ENCODE results near the gene KLK11.
"Not testable (repeated sequence)": the region's sequence is repeated elsewhere in the genome, so short reads cannot be mapped to it uniquely, and the experiment has no call there.

KLK11 gene

GRCh38 chr19:51003316-51003715 lies 23.1 kb downstream of the KLK11 start:
- DNase-seq (ENCODE audit: low read depth), result no peak

DNA sequence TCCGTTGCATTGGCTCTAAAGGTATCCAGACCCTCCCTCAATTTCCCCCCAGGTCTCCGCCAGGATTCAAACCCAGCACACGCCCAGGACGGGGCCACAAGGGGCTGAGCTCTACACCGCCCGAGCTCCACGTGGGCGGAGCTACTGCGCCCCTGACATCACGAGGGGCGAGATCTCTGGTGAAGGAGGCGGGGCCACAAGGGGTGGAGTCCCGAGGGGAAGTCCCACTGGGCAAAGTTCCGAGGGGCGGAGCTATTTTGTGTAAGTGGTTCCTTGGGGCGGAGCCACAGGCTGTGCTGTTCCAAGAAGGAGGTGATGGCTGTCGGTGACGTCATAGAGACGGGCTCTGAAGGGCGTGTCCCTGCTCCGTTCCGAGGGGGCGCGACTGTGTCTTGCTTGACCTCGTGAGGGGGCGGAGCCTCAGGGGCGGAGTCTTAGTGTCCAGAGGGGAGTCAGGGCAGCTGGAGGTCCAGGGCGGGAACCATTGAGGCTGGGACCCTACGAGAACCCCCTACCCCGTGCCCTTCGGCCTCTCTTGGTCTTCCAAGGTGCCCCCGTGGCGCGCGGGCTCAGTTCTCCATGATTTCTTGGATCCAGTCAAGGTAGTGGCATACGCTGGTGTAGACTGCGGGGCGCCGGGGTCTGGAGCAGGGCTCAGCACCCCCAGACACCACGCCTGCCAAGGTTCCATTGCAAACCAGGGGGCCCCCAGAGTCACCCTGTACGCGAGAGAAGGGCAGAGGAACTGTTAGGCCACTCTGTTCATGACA lies 23.7 kb downstream of the KLK11 start:
- no peak for DNase-seq (ENCODE audit: low read depth)

GRCh38 chr19:51002089-51002532 lies 24.3 kb downstream of the KLK11 start:
- no peak for DNase-seq (ENCODE audit: low read depth)

DNA sequence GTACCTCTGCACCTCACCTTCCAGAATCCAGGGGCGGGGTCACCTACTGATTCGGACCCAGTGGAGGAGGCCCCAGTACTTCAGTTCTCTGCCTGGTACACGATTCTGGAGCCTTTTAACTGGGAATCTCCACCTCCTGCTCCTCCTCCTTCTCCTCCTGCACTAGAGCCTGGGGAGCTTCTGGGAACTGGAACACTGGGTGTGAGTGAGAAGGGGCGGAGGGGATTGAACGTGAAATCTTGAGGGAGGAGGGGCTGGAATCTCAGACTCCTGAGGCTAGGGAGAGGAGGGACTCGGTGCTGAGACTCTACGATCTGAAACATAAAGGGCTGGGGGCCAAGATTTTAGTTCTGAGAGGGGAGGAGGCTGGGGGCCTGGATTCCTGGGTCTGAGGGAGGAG lies 24.9 kb downstream of the KLK11 start, which contains the start of gene KLK8:
Gene KLK8 (minus strand): TSS at position 90 of the 400 bp plus-strand sequence. CDS start 437 bp downstream, outside the sequence.
- no peak for DNase-seq (ENCODE audit: low read depth)

DNA sequence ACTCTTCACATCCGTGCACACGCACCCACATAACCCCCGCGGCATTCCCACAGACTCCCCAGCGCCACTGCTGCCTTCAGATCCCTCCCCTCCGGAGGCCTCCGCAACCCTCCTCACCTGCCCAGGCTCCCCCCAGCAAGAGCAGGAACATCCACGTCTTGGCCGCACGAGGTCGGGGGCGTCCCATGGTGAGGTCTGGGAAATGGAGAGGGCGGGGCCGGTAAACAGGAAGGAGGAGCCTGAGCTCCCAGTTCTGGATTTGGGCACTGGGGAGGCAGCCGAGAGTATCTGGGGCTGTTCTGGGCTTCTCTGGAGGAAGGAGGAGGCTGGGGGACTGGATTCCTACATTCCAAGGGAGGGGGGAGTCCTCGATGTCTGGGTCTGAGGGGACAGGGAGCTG lies 25.4 kb downstream of the KLK11 start:
- no peak for DNase-seq (ENCODE audit: low read depth)

DNA sequence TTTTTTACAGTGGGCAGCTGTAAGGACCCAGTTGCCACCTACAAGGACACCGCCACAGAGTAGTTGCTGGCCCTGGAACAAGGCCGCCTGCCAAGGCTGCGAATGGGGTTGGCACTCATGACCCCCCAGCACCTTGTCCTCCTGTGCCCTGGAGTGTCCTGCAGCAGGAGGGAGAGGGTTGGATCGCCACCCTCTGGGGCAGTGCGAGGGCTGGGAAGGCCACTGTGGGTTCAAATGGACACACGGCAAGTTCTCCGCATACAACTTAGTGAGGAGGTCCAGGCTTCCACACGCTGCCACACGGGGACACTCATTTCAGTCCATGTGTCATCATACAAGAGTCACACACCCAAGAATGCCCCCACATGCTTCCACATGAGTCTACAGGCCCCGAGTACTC lies 26.0 kb downstream of the KLK11 start:
- no peak for DNase-seq (ENCODE audit: low read depth)

- DNase-seq (ENCODE audit: low read depth), result no peak
Observed at GRCh38 chr19:50998686-50999085, 27.7 kb downstream of the KLK11 start.

DNA sequence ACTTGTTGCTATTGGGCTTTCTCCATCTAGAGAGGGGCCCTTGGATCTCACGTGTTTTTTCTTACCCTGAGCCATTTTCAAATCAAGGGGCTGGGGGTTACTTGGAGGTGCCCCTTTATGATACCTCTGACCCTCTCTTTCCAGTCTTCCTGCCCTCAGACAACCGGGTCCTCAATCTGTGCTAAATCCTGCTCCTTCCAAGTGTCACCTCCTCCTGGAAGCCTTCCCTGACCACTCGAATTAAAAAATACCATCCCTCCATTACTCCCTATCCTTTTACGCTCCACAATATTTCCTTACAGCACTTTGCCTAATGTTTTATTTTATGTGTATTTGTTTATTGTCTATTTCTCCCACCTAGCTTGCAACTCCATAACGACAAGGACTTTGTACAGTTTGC lies 28.4 kb downstream of the KLK11 start:
- DNase-seq (ENCODE audit: low read depth), result no peak

- no peak for DNase-seq (ENCODE audit: low read depth)
Observed at GRCh38 chr19:50994129-50994528, 32.3 kb downstream of the KLK11 start.

DNA sequence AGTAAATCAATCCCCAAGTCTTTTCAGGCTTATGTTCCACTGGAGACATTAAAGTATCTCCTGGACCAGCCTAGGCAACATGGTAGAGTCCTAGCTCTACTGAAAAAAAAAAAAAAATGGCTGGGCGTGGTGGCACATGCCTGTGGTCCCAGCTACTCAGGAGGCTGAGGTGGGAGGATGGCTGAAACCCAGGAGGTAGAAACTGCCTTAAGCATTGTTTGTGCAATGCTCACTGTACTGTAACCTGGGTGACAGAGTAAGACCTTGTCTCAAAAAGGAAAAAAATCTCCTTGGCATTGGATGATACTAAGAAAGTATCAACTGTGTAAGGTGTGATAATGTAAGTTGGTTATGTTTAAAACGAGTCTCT lies 33.8 kb downstream of the KLK11 start:
- no peak for DNase-seq (ENCODE audit: low read depth)

GRCh38 chr19:50984416-50984815 lies 42.0 kb downstream of the KLK11 start:
- DNase-seq (ENCODE audit: low read depth), result not testable (repeated sequence)

GRCh38 chr19:50983625-50984292 lies 42.7 kb downstream of the KLK11 start, which contains the start of gene KLK7:
Gene KLK7 (minus strand): TSS chr19:50983917. CDS start chr19:50982399, 1,518 bp downstream.
- DNase-seq (ENCODE audit: low read depth), result no peak

DNA sequence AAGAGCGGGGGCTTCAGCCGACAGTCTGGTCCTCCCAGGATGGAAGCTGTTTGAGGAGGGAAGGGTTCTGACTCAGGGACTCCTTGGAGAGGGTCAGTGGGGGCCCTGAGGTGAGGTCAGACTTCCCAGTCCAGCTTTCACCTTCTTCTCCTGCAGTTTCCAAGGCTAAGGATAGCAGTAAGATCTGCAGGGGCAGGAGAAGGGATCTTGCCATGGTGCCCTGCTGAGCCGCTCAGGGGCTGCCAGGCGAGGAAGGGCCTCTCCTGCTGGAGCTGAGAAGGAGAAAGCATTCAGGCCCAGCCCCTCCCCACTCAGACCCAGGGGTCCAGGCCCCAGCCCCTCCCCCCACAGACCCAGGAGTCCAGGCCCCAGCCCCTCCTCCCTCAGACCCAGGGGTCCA lies 44.2 kb downstream of the KLK11 start:
- DNase-seq (ENCODE audit: low read depth), result no peak

DNA sequence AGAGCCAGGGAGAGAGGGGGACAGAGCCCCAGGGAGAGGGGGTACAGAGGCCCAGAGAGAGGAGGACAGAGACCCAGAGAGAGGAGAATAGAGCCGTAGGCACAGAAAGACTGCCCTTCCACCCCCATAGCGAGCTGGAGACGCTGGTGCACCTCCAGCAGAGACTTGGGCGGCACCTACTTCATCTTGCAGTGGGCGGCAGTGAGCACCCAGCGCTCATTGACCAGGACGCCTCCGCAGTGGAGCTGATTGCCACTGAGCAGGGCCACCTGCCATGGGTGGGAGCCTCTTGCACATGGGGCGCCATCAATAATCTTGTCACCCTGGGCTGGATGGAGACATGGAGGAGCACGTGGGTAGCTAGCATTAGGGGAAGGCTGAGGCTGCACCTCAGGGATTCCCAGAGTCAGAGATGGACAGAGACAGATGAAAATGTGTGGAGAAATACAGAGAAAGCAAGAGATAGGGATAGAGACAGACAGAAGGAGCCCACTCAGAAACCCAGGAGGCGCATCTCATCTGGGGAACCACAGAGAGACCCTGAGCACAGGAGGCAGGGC lies 44.7 kb downstream of the KLK11 start:
- no peak for DNase-seq (ENCODE audit: low read depth)

DNA sequence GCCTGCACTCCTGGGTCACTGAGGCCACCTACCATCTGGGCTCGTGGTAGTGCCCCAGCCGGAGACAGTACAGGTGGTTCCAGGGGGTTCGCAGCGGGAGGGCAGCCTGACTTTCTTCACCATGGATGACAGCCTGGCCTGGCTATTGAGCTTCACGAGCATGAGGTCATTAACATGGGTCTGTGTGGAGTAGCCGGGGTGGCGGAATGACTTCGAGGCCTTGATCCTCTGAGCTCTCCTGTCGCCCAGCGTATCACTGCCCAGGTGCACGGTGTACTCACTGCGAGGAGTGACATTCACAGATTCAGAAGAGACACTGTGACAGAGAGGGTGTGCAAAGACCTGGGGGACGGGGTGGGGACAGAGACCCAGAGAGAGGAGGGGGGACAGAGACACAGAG lies 46.2 kb downstream of the KLK11 start:
- DNase-seq (ENCODE audit: low read depth), result no peak

- no peak for DNase-seq (ENCODE audit: low read depth)
Observed at GRCh38 chr19:50979758-50980157, 46.7 kb downstream of the KLK11 start.

DNA sequence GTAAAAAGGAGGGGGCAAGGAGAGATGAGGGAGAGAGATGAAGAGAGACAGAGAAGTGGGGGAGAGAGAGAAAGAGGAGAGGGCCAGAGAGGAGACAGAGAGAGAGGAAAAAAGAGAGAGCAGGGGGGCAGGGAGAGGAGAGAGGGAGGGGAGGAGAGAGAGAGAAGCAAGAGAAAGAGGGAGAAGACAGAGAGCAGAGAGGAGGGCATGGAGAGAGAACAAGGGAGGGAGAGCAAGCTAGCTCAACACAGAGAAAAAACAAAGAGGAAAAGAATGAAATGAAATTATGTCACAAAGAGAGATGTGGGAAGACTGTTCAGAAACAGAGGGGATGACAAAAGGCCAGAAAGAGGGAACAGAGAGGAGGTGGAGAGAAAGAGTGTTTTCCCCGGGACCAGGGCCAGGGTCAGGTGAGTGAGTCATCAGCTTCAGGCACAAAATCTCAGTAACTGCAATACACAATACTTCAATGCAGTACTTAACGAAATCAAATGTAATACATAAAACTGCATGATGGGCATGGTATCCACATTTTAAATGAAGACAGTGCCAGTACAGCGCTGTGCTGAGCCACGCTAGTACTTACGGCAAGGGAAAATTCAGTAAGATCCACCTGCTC lies 47.5 kb downstream of the KLK11 start:
- no peak for DNase-seq (ENCODE audit: low read depth)

DNA sequence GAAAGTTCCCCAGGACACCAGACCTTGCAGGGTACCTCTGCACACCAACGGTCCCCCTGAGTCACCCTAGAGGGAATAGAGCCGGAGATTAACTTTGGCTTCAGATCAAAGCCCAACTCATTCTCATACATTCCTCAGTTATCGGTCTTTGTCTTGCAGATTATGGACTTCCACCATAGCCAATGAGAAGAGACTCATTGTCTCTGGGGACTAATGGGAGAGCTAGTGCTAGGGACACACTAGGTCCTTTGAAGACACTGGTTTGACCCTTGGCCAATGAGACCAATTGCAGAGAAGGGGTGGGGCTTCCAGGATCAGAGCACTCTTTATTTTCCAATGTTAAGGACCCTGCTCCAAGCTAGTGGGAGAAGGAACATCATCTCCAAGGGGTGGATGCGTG lies 48.8 kb downstream of the KLK11 start:
- DNase-seq (ENCODE audit: low read depth), result no peak

GRCh38 chr19:50975766-50976165 lies 50.6 kb downstream of the KLK11 start:
- no peak for DNase-seq (ENCODE audit: low read depth)

GRCh38 chr19:50974702-50975556 lies 51.5 kb downstream of the KLK11 start:
- no peak for DNase-seq (ENCODE audit: low read depth)

DNA sequence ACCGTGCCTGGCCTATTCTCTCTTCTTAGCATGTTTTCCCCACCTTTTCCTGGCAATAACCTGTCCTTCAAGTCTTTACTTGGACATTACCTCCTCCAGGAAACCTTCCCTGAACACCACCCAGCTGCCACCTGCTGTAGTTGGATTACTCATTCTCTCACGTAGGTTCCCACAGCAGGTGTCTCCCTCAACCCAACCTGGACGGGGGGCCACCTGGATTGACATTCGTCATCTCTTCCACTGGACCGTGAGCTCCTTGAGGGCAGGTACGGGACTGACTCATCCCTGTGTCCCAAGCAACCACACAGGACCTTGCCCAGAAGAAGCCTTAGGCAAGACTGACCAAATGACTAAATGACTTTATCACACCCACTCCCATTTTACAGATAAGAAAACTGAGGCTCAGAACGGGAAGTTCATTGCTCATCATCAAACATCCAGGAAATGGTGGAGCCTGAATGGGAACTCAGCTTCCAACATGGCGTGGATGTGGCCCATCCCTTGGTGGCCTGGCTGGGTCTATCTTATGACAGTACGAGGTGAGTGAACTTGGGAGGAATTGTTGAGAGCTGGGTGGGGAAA lies 53.5 kb downstream of the KLK11 start:
- no peak for DNase-seq (ENCODE audit: low read depth)

All from stimulated activated CD8-positive, alpha-beta memory T cell treated with anti-CD3 and anti-CD28 coated beads, Interleukin-15, amount 100 ng/mL, for 24 hours (primary cell).